CD4-positive, alpha-beta T cell treated with Interleukin-17A for 1 hour (primary cell): ENCODE measurements around the gene IGSF23.

Experiments used
- DNase-seq: peaks from one replicate; pipeline ENCODE4 v3.0.0-alpha.2; 2020

IGSF23 gene

DNA sequence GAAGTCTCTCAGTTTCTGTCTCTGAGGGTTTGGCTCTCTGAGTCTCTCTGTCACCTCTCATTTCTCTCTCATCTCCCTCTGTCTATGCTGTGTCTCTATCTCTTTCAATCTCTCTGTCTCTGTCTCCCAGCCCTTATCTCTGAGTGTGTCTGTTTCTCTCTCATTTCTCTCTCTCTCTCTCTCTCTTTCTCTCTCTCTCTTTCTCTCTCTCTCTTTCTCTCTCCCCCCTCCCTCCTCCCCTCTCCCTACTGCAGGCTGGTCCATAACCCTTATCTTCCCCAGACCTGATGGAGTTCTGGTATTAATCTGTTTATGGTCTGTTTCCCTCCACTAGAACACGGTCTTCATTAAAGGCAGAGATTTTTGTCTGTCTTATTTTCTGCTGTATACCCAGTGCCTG lies 29.0 kb downstream of the IGSF23 start:
- DNase-seq, result no peak

- DNase-seq, result peak; percentile 4
Observed at GRCh38 chr19:44643605-44644401, 30.4 kb downstream of the IGSF23 start, which contains the start of gene PVR. Gene PVR (plus strand): TSS chr19:44643910. CDS start chr19:44644097, 187 bp downstream.

GRCh38 chr19:44644402-44645016 lies 31.1 kb downstream of the IGSF23 start:
- DNase-seq, result no peak

- DNase-seq, result no peak
Observed at GRCh38 chr19:44645407-44646048, 32.2 kb downstream of the IGSF23 start.

DNA sequence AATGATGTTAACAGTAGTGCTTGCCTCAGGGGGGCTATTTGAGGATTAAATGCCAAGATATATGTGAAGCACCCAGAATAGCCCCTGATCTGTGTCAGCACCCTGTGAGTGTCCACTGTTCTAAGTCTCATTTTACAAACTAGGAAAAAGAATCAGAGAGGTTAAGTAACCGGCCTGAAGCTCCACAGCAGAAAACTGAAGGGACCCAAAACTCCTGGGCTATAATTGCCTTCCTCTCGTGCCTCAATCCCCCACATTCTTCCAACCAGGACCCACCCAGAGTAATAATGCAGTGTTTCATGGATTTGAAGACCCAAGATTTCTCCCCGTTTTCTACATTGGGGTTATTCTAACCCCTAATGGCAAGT lies 32.7 kb downstream of the IGSF23 start:
- DNase-seq, result no peak

DNA sequence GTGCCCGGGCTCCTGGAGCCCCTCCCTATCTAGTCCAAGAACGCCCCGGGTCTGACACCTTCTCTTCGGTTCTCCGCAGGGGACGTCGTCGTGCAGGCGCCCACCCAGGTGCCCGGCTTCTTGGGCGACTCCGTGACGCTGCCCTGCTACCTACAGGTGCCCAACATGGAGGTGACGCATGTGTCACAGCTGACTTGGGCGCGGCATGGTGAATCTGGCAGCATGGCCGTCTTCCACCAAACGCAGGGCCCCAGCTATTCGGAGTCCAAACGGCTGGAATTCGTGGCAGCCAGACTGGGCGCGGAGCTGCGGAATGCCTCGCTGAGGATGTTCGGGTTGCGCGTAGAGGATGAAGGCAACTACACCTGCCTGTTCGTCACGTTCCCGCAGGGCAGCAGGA lies 33.8 kb downstream of the IGSF23 start:
- no peak for DNase-seq

GRCh38 chr19:44648631-44649251 lies 35.4 kb downstream of the IGSF23 start:
- no peak for DNase-seq

DNA sequence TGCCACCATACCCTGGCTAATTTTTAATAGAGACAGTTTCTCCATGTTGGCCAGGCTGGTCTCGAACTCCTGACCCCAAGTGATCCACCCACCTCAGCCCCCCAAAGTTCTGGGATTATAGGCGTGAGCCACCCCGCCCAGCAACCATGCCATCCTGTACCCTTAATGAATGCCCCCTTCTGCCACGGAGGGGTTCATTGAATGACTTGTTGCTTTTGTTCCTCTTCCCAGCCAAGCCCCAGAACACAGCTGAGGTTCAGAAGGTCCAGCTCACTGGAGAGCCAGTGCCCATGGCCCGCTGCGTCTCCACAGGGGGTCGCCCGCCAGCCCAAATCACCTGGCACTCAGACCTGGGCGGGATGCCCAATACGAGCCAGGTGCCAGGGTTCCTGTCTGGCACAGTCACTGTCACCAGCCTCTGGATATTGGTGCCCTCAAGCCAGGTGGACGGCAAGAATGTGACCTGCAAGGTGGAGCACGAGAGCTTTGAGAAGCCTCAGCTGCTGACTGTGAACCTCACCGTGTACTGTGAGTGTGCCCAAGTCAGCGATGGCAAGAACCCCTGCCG lies 36.3 kb downstream of the IGSF23 start:
- DNase-seq, result no peak

- no peak for DNase-seq
Observed at GRCh38 chr19:44653343-44653742, 40.0 kb downstream of the IGSF23 start.

- DNase-seq, result peak; percentile 79
Observed at GRCh38 chr19:44653977-44654774, 40.8 kb downstream of the IGSF23 start.

- peak; percentile 63 for DNase-seq
Observed at GRCh38 chr19:44657211-44657921, 44.0 kb downstream of the IGSF23 start.

GRCh38 chr19:44658069-44658733 lies 44.8 kb downstream of the IGSF23 start:
- no peak for DNase-seq

DNA sequence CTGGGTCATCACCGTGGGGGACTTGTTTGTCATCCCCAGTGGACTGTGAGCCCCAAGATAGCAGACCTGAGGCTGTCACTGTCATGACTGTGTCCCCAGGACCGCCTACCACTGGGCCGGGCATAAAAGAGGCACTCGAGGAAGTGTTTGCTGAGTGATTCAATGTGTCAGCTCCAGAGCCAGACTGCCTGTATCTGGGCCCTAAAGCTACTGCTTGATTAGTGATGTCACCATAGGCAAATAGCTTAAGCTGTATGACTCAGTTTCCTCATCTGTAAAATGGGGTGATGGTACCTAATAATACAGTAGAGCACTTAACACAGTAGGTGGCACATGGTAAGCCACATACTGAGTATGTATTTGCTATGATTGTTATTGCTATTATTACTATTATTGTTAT lies 46.7 kb downstream of the IGSF23 start:
- DNase-seq, result no peak

DNA sequence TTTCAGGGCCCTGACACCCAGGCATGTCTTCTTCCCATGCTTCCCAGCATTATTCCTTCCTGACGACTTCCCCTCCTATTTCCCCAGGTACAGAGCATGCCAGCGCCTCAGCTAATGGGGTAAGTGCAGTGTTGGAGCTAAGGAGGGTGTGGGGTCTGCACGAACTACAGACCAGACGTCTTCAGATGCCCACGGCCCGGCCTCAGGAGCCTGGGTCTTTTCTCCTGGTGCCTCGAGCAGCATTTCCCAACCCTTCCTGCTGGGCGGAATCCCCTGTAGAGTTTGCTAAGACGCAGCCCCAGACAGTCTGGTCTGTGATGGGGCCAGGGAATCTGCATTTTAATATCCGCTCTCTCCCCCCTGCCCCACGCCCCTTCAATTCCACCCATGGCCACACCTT lies 47.8 kb downstream of the IGSF23 start:
- no peak for DNase-seq

GRCh38 chr19:44661904-44662303 lies 48.5 kb downstream of the IGSF23 start:
- DNase-seq, result no peak

DNA sequence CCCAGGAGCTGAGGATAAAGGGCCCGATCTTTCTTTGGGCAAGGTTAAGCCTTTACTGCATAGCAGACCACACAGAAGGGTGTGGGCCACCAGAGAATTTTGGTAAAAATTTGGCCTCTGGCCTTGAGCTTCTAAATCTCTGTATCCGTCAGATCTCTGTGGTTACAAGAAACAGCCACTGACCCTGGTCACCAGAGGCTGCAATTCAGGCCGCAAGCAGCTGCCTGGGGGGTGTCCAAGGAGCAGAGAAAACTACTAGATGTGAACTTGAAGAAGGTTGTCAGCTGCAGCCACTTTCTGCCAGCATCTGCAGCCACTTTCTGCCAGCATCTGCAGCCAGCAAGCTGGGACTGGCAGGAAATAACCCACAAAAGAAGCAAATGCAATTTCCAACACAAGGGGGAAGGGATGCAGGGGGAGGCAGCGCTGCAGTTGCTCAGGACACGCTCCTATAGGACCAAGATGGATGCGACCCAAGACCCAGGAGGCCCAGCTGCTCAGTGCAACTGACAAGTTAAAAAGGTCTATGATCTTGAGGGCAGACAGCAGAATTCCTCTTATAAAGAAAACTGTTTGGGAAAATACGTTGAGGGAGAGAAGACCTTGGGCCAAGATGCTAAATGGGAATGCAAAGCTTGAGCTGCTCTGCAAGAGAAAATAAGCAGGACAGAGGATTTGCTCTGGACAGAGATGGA lies 49.5 kb downstream of the IGSF23 start:
- DNase-seq, result no peak

DNA sequence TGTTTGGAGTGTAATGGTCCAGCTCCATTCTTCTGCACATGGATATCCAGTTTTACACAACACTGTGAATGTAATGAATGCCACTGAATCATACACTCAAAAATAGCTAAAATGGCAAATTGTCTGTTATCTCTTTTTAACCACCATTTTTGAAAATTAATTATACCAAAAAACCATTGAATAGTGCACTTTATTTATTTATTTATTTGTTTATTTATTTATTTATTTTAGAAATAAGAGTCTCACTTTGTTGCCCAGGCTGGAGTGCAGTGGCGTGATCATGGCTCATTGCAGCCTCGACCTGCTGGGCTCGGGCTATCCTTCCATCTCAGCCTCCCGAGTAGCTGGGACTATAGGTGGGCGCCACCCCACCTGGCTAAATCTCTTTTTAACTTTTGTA lies 50.6 kb downstream of the IGSF23 start:
- DNase-seq, result no peak

DNA sequence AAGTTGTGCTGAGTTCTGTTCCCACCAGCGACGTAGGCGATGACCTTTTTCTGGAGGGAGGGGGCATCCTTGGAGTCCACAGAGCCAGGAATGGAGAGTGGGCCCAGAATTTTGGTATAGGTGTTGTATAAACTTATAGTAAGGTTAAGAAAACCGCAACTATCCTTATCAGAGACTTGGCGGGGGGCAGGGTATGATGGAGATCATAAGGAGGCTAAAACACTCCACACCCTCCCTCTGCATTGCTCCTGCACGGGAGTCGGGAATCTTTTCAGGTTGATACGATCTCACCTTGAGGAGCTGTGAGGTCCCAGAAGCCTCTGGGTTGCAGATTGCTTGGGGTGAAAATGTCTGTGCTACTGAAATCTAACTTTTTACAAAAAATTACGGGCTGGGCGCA lies 51.6 kb downstream of the IGSF23 start:
- DNase-seq, result no peak

- no peak for DNase-seq
Observed at GRCh38 chr19:44666852-44667556, 53.6 kb downstream of the IGSF23 start.
